Kidney tubule cell (primary cell): ENCODE results near the gene ABLIM2.

Experiments
- DNase-seq: peaks from one replicate; pipeline ENCODE4 v3.0.0-alpha.2; 2018; ENCODE audit warnings: low spot score

ABLIM2 gene

GRCh38 chr4:8118035-8118434 is 40.6 kb downstream of the ABLIM2 start:
- DNase-seq, result no peak

- DNase-seq, result peak; percentile 22
Measured at GRCh38 chr4:8117278-8117682, 41.3 kb downstream of the ABLIM2 start.

- no peak for DNase-seq
Measured at GRCh38 chr4:8115916-8116315, 42.7 kb downstream of the ABLIM2 start.

GRCh38 chr4:8115203-8115520 is 43.5 kb downstream of the ABLIM2 start:
- DNase-seq, result no peak

DNA sequence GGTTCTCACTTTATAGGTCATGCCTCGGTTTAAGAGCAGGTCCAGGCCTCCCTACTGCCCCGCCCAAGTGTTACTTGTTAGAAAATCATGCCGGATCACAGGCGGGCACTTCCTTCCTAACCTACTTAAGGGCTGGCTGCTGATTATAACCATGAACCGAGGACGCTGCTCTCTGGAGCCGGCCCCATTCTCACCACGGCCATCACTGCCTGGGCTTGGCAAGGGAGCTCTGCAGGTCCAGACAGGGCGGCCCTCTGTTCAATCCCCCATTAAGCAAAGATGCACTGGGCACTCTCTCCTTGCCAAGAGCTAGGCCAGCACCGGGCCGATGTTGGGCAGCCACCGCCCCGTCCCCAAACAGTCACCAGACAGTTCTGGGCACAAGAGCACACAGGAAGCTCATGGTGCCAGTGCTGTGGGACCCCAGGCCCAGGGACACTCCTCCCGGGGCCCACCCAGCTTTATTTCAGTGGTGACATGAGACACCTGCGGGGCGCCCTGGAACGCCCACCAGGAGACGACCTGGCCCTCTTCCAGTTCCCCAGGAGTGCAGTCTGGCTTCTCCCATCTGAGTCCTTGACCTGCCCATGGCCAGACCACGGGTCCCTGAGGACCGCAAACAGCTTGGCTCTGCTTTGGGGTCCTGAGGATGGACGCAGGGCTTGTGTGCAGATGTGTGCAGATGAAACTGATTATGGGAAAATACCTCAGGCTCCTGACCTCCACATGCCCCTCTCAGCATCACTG is 44.0 kb downstream of the ABLIM2 start:
- DNase-seq, result no peak

- DNase-seq, result no peak
Measured at GRCh38 chr4:8113611-8114377, 44.8 kb downstream of the ABLIM2 start.

- no peak for DNase-seq
Measured at GRCh38 chr4:8112672-8113071, 45.9 kb downstream of the ABLIM2 start.

DNA sequence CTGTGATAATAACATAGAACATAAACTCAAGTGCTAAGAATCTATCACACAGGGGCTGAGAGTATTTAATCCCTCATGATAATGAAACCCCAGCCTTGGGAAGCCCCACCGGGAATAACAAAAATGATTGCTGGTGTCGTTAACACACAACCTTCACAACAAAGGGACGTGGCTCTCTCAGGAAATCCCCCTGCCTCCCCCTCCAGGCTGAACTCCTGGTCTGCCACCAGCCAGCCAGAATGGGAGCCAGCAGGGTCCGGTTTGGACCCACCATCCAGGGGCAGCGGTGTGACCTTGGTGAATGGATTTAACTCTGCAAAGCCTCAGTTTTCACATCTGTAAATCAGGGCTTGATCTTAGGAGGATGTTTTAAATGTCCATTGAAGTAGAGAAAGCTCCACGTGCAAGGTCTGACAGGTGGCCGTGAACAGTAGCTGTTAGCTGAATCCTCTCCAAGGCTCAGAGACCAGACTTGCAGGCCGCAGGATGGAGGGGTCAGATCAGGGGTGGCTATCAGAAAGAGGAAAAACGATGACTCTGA is 46.5 kb downstream of the ABLIM2 start:
- no peak for DNase-seq

DNA sequence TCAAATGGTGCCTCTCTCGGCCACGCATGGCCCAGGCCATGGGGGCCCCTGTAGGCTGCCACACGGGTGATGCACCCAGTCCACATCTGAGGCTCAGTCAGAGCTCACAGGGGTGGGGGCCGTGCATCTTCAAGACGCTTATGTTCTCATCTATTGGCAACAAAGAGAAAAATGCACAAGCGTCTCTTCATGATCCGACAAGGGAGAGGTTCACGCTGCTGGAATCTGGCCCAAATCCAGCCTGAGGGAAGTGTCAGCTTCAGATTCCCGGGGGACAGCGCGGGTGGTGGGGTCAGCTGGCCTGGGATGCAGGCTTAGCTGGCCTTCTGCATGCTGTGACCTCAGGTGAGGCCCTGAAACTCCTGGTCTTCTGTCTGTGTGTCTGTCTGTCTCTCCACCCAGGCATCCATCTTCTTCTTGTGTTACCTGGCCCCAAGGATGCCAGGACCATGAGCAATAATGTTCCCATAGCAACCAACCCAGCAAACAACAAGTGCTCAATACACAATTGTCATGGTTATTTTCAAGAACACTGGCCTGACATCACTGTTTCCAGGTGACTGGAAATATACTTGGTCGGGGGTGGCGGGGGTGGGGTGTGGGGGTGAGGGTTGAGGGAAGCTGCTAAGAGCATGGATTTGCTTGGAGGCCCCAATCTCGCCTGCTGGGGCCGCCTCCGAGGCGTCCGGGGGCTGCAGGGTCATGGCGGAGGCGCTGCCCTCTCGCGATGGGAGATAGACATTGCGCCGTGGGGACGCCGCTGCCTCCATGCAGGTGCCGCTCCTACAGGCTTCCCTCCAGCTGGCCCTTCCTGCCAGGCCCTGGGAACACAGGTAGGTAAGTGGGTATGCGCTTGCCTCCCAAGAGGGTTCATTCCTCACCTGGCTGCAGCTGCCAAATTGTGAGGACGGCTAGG is 48.3 kb downstream of the ABLIM2 start:
- DNase-seq, result peak; percentile 88

DNA sequence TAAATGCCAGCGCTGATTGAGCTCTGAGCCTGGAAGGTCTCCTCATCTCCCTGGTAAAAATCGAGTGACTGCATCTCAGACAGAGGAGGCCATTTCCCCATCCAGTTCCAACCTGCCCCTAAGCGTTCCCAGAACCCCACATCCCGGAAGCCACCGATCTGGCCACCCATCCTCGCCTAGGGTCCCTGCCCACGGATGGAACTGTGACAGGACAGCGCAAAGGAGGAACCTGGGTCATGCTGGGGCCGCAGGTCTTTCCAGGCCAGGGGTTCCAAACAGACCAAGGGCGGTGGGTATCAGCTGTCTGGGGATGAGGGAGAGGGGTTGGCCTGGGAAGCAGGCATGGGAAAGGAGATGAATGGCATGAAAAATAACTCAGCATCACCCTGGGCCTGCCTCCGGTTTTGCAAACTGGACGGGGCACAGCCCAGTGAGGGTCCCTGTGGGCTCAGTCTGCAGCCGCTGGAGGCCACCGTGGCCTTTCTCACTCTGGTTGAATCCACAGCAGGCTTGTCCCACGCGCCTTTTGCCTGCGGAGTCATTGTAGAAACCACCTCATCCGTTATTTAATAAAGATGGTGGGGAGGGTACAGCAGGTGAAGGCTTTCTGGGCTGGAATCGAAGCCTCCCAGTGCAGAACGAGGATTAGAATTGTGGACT is 49.1 kb downstream of the ABLIM2 start:
- DNase-seq, result no peak

DNA sequence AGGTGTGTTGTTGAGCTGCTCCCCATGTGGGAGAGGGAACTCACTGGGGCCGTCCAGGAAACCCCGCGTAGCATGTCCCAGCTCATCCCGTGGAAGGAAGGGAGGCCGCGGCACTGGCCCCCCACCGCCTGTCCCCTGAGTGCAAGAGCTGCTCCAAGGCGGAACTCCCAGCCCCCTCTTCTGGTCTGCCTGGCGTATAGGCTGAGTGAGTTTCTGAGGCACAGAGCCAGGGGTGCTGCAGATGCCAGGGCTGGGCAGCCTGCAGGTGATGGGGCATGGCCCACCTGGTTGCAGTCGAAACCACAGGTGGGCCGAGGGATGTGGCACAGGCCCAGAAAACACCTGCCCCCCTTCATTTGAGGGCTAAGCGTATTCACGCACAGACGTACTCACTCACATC is 49.6 kb downstream of the ABLIM2 start:
- no peak for DNase-seq

DNA sequence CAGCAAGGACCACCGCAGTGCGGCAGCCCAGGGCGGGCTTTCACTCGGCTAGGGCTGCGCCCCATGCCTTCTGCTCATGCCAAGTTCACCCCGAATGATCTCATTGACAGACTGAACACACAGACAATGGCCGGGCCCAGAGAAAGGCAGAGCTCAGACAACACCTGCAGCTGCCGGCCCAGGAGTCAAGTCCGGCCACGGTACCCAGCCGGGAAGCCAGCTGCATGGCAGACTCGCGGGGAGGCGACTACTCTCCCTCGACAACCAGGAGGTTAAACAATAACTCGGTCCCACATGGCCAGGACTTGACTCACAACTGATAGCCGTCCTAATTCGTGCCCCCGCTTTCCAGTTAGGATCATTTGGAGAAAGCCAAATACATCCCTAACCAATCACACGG is 50.4 kb downstream of the ABLIM2 start:
- peak; percentile 61 for DNase-seq

- no peak for DNase-seq
Measured at GRCh38 chr4:8107146-8107657, 51.4 kb downstream of the ABLIM2 start.

GRCh38 chr4:8106451-8107025 is 52.1 kb downstream of the ABLIM2 start:
- no peak for DNase-seq

GRCh38 chr4:8105306-8106100 is 53.1 kb downstream of the ABLIM2 start:
- DNase-seq, result no peak

- no peak for DNase-seq
Measured at GRCh38 chr4:8104491-8105305, 53.9 kb downstream of the ABLIM2 start.

GRCh38 chr4:8103421-8104390 is 54.9 kb downstream of the ABLIM2 start:
- DNase-seq, result no peak

DNA sequence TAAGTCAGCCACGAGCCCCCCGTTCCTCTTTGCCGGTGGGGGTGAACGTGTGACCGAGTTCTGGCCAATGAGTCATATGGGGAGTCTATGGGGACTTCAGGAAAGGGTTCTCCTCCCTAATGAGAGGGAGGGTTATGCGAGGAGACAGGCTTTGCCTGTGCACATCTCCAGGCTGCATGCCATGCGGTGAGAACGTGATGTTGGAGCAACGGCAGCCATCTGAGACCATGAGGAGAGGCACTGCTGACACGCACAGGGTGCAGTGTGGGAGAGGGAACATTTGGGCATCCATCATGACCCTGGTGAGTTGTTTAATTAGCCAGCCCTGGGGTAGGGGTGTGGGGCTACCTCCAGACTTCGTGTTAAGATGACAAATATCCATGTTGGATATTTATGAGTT is 55.8 kb downstream of the ABLIM2 start:
- no peak for DNase-seq

- no peak for DNase-seq
Measured at GRCh38 chr4:8102076-8102355, 56.6 kb downstream of the ABLIM2 start.
